Measurements from ENCODE around the gene TRIM75. TPM values are rescaled to one million over a fixed set of nuclear protein-coding genes. Genes with fewer than 3 reads are reported as not detected.

Gene TRIM75
- total RNA-seq, 2 experiments from 2014 or later: not detected

- DNase-seq: no peak
- peaks cover 3% of the 10 kb centered on the region for H3K36me3 Mint-ChIP-seq
- H3K27me3 Mint-ChIP-seq: no peaks in the 10 kb centered on the region
- no peak overlapping the region for H3K4me3 Mint-ChIP-seq
- H3K27ac Mint-ChIP-seq: no peak overlapping the region
- peaks cover 1% of the 10 kb centered on the region for H3K4me1 Mint-ChIP-seq
- no peaks in the 10 kb centered on the region for H3K9me3 Mint-ChIP-seq
These were observed 48.0 kb downstream of the TRIM75 start for GRCh38 chr4:165101641-165102040.

GRCh38 chr4:165106518-165106917, 52.9 kb downstream of the TRIM75 start:
- Mint-ChIP-seq H3K27ac (no peak overlapping the region), H3K4me1 (peaks cover 10% of the 10 kb centered on the region), H3K9me3 (no peaks in the 10 kb centered on the region), H3K36me3 (peaks cover 10% of the 10 kb centered on the region), H3K27me3 (no peaks in the 10 kb centered on the region), H3K4me3 (no peak overlapping the region)
- DNase-seq: no peak

Other genes starting within 250 kb of the TRIM75 start
- gene APELA, start 176.7 kb upstream of the TRIM75 start, total RNA-seq: not detected
- 1 to 10 TPM; 3.4 to 4.1 TPM for gene TRIM61, start 76.2 kb upstream of the TRIM75 start, total RNA-seq
- not detected for gene TRIM60, start 21.9 kb upstream of the TRIM75 start, total RNA-seq
- gene TMEM192, start 59.0 kb downstream of the TRIM75 start, total RNA-seq: 10 to 100 TPM; 13.2 to 14.9 TPM
- gene KLHL2, start 153.7 kb downstream of the TRIM75 start, total RNA-seq: 10 to 100 TPM; 23.7 to 28.0 TPM